Activated naive CD4-positive, alpha-beta T cell treated with anti-CD3 and anti-CD28 coated beads, Interleukin-2, amount 50 U/mL, for 16 hours (primary cell): Measurements from ENCODE around the gene MRPS11.
"Not testable (repeated sequence)": the region's sequence is repeated elsewhere in the genome, so short reads cannot be mapped to it uniquely, and the experiment has no call there.

Experiments used
- DNase-seq: peaks from one replicate; pipeline ENCODE4 v3.0.0-alpha.2; 2020

MRPS11 gene

GRCh38 chr15:88497109-88497765, 29.7 kb downstream of the MRPS11 start:
- DNase-seq: no peak

GRCh38 chr15:88498996-88499395, 31.5 kb downstream of the MRPS11 start:
- no peak for DNase-seq

- no peak for DNase-seq
Observed at GRCh38 chr15:88504445-88504844, 36.9 kb downstream of the MRPS11 start.

GRCh38 chr15:88505721-88506120, 38.2 kb downstream of the MRPS11 start:
- no peak for DNase-seq

GRCh38 chr15:88506628-88507027, 39.1 kb downstream of the MRPS11 start:
- no peak for DNase-seq

GRCh38 chr15:88509321-88509720, 41.8 kb downstream of the MRPS11 start:
- no peak for DNase-seq

GRCh38 chr15:88509964-88510363, 42.5 kb downstream of the MRPS11 start:
- no peak for DNase-seq

GRCh38 chr15:88511161-88511560, 43.7 kb downstream of the MRPS11 start:
- DNase-seq: no peak

GRCh38 chr15:88512078-88512477, 44.6 kb downstream of the MRPS11 start:
- no peak for DNase-seq

GRCh38 chr15:88512601-88513000, 45.1 kb downstream of the MRPS11 start:
- no peak for DNase-seq

GRCh38 chr15:88513195-88513594, 45.7 kb downstream of the MRPS11 start:
- DNase-seq: no peak

GRCh38 chr15:88518903-88519302, 51.4 kb downstream of the MRPS11 start:
- DNase-seq: no peak

GRCh38 chr15:88524094-88524493, 56.6 kb downstream of the MRPS11 start:
- not testable (repeated sequence) for DNase-seq

- DNase-seq: no peak
Observed at GRCh38 chr15:88525418-88525817, 57.9 kb downstream of the MRPS11 start.

- no peak for DNase-seq
Observed at GRCh38 chr15:88526247-88526879, 58.9 kb downstream of the MRPS11 start.

- DNase-seq: no peak
Observed at GRCh38 chr15:88529021-88529630, 61.6 kb downstream of the MRPS11 start.
